ENCODE measurements around the gene RSL1D1. TPM values are rescaled to one million over a fixed set of nuclear protein-coding genes. Genes with fewer than 3 reads are reported as not detected.

Gene RSL1D1
- polyA plus RNA-seq, 1 experiment, result 169 TPM

DNA sequence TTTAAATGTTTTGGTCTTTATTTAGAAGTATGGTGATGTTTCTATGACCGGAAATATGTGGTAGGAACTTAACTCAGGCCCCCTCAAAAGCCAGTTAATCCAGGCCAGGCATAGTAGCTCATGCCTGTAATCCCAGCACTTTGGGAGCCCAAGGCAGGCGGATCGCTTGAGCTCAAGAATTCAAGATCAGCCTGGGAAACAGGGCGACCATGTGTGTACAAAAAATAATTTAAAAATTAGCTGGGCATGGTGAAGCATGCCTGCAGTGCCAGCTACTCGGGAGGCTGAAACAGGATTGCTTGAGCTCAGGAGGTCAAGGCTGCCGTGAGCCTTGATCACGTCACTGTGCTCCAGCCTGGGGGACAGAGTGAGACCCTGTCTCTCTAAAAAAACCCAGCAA, 10.3 kb downstream of the RSL1D1 start:
- no peaks in the 10 kb centered on the region for H3K27me3 ChIP-seq (ENCODE audit: control insufficient read depth, insufficient read depth, low read length)
- H3K9me3 ChIP-seq (ENCODE audit: control insufficient read depth, insufficient read depth, low read length), result no peaks in the 10 kb centered on the region
- no peak overlapping the region for H3K27ac ChIP-seq (ENCODE audit: low read depth, low read length)
- H3K4me3 ChIP-seq (ENCODE audit: low read depth, low read length), result no peak overlapping the region
- ChIA-PET CTCF (interaction anchor here (0.6 kb wide), 1 partner anchor 21 kb away, joined by 4 read pairs; no protein-coding TSS in a partner anchor), POLR2A (no interaction called here)
- TF ChIP-seq, protein P1, sequence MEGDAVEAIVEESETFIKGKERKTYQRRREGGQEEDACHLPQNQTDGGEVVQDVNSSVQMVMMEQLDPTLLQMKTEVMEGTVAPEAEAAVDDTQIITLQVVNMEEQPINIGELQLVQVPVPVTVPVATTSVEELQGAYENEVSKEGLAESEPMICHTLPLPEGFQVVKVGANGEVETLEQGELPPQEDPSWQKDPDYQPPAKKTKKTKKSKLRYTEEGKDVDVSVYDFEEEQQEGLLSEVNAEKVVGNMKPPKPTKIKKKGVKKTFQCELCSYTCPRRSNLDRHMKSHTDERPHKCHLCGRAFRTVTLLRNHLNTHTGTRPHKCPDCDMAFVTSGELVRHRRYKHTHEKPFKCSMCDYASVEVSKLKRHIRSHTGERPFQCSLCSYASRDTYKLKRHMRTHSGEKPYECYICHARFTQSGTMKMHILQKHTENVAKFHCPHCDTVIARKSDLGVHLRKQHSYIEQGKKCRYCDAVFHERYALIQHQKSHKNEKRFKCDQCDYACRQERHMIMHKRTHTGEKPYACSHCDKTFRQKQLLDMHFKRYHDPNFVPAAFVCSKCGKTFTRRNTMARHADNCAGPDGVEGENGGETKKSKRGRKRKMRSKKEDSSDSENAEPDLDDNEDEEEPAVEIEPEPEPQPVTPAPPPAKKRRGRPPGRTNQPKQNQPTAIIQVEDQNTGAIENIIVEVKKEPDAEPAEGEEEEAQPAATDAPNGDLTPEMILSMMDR (IDR thresholded peaks at IDR 0.05; ENCODE audit: low read depth, low read length), result no peak
- DNase-seq (ENCODE audit: low read depth, low spot score), result no peak

DNA sequence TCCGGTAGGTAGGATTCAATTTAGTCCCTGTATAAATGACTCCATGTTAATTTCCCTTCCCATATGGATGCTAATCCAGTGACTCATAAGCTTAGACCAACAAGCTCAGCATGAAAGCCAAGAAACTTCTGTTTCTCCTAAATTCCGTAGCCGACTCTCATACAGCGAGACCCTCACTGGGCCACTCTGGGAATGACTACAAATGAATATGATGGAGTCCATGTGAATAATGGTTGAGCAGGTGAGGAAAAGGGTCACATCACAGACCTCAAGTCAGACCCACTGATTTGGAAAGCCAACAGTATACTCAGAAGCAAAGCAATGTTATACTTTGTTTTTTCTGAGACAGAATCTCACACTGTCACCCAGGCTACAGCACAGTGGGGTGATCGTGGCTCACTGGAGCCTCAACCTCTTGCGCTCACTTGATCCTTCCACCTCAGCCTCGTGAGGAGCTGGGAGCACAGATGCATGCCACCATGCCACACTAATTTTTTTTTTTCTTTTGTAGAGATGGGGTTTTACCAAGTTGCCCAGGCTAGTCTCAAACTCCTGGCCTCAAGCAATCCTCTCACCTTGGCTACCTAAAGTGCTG, 14.6 kb downstream of the RSL1D1 start:
- no peaks in the 10 kb centered on the region for H3K27me3 ChIP-seq (ENCODE audit: control insufficient read depth, insufficient read depth, low read length)
- TF ChIP-seq, protein P1 (IDR thresholded peaks at IDR 0.05; ENCODE audit: low read depth, low read length), result no peak
- DNase-seq (ENCODE audit: low read depth, low spot score), result no peak
- peak overlapping the region; percentile 54 for H3K27ac ChIP-seq (ENCODE audit: low read depth, low read length)
- CTCF ChIA-PET, result interaction anchor here (2.1 kb wide), 1 partner anchor 231 kb away, joined by 7 read pairs; no protein-coding TSS in a partner anchor
- no peaks in the 10 kb centered on the region; the same call in 1 of the 2 replicates for H3K9me3 ChIP-seq (ENCODE audit: control insufficient read depth, insufficient read depth, low read length)
- no peak overlapping the region for H3K4me3 ChIP-seq (ENCODE audit: low read depth, low read length)
- POLR2A ChIA-PET, result interaction anchor here (0.6 to 1.1 kb wide), 2 partner anchors 15 to 94 kb away, joined by 3 to 6 read pairs; partner anchors contain the start of gene TXNDC11

DNA sequence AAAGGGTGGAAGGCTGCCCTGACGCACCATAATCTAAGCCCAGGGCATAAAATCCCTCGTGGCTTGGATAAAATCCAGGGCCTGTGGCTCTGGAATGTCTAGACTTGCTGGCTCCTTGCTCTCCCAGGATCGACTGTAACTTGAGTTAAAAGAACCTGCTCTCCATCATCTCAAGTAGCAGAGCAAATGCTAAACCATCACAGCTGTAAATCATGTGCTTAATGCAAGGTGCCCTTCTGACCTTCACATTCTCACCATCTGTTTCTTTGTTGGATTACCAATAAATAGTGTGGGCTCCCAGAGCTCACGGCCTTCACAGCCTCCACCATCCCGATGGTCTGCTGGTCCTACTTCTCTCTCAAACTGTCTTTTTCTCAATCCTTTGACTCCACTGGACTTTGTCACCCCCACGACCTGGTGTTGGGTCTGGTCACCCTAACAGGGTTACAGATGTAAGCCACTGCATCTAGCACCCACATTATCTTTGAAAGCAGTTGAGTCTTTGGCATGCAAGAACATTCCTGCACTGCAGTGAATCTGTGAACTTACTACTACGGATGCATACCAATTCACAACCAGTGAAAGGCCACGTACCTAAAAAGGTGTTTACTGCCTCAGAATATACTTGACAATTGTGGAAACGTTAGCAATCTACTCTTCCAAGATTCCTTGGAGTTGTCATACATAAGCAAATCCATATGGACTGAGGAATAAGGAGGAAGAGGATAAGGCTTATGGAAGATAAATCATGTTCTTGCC, 15.3 kb downstream of the RSL1D1 start:
- ChIA-PET CTCF (interaction anchor here (2.1 kb wide), 1 partner anchor 232 kb away, joined by 7 read pairs; no protein-coding TSS in a partner anchor), POLR2A (interaction anchor here (0.6 to 1.1 kb wide), 2 partner anchors 16 to 93 kb away, joined by 3 to 6 read pairs; partner anchors contain the start of gene TXNDC11)
- Histone ChIP-seq H3K27me3 (ENCODE audit: control insufficient read depth, insufficient read depth, low read length) (no peaks in the 10 kb centered on the region), H3K4me3 (ENCODE audit: low read depth, low read length) (no peak overlapping the region), H3K9me3 (ENCODE audit: control insufficient read depth, insufficient read depth, low read length) (no peaks in the 10 kb centered on the region; the same call in 1 of the 2 replicates), H3K27ac (ENCODE audit: low read depth, low read length) (no peak overlapping the region)
- DNase-seq (ENCODE audit: low read depth, low spot score), result no peak
- TF ChIP-seq, protein P1 (IDR thresholded peaks at IDR 0.05; ENCODE audit: low read depth, low read length), result no peak

DNA sequence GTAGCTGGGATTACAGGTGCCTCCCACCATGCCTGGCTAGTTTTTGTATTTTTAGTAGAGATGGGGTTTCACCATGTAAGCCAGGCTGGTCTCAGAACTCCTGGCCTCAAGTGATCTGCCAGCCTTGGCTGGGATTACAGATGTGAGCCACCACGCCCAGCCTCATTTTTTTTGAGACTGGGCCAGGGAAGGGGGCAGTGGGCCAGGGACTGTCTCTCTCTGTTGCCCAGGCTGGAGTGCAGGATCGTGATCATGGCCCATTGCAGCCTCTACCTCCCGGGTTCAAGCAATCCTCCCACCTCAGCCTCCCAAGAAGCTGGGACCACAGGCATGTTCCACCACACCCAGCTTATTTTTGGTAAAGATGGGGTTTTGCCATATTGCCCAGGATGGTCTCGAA, 16.0 kb downstream of the RSL1D1 start:
- TF ChIP-seq, protein P1 (IDR thresholded peaks at IDR 0.05; ENCODE audit: low read depth, low read length), result no peak
- no peak for DNase-seq (ENCODE audit: low read depth, low spot score)
- Histone ChIP-seq H3K4me3 (ENCODE audit: low read depth, low read length) (no peak overlapping the region), H3K27me3 (ENCODE audit: control insufficient read depth, insufficient read depth, low read length) (no peaks in the 10 kb centered on the region), H3K27ac (ENCODE audit: low read depth, low read length) (no peak overlapping the region), H3K9me3 (ENCODE audit: control insufficient read depth, insufficient read depth, low read length) (no peaks in the 10 kb centered on the region; the same call in 1 of the 2 replicates)
- POLR2A ChIA-PET, result interaction anchor here (0.7 kb wide), 1 partner anchor 246 kb away, joined by 5 read pairs; no protein-coding TSS in a partner anchor
- CTCF ChIA-PET, result interaction anchor here (2.1 kb wide), 1 partner anchor 232 kb away, joined by 7 read pairs; no protein-coding TSS in a partner anchor
